ENCODE measurements around the gene ZDHHC9.
"Not testable (repeated sequence)": the region's sequence is repeated elsewhere in the genome, so short reads cannot be mapped to it uniquely, and the experiment has no call there.

Gene ZDHHC9

GRCh38 chrX:129843459-129844306 is at the start of gene ZDHHC9:
Gene ZDHHC9, minus strand, starts transcription at chrX:129843886. Its CDS starts 1,941 bp downstream, at chrX:129841945.
- DNase-seq (ENCODE audit: low read depth in 1 of 2, low spot score in 1 of 2): peak; percentile 67 to 73

GRCh38 chrX:129877401-129877800 is 33.7 kb upstream of the ZDHHC9 start:
- no peak for DNase-seq (ENCODE audit: low read depth in 1 of 2, low spot score in 1 of 2)

- DNase-seq (ENCODE audit: low read depth in 1 of 2, low spot score in 1 of 2): no peak
Measured at GRCh38 chrX:129876771-129877305, 33.2 kb upstream of the ZDHHC9 start.

GRCh38 chrX:129875669-129876068 is 32.0 kb upstream of the ZDHHC9 start:
- DNase-seq (ENCODE audit: low read depth in 1 of 2, low spot score in 1 of 2): no peak

- DNase-seq (ENCODE audit: low read depth in 1 of 2, low spot score in 1 of 2): no peak
Measured at GRCh38 chrX:129872524-129872923, 28.8 kb upstream of the ZDHHC9 start.

- DNase-seq (ENCODE audit: low read depth in 1 of 2, low spot score in 1 of 2): not testable (repeated sequence)
Measured at GRCh38 chrX:129866321-129866720, 22.6 kb upstream of the ZDHHC9 start.

GRCh38 chrX:129859134-129859533 is 15.4 kb upstream of the ZDHHC9 start:
- not testable (repeated sequence) for DNase-seq (ENCODE audit: low read depth in 1 of 2, low spot score in 1 of 2)

- not testable (repeated sequence) for DNase-seq (ENCODE audit: low read depth in 1 of 2, low spot score in 1 of 2)
Measured at GRCh38 chrX:129851825-129852224, 8.1 kb upstream of the ZDHHC9 start.

GRCh38 chrX:129846716-129847115 is 3.0 kb upstream of the ZDHHC9 start:
- DNase-seq (ENCODE audit: low read depth in 1 of 2, low spot score in 1 of 2): no peak

GRCh38 chrX:129845616-129846190 is 2.0 kb upstream of the ZDHHC9 start:
- no peak for DNase-seq (ENCODE audit: low read depth in 1 of 2, low spot score in 1 of 2)

- DNase-seq (ENCODE audit: low read depth in 1 of 2, low spot score in 1 of 2): no peak
Measured at GRCh38 chrX:129843209-129843458, 552 bp downstream of the ZDHHC9 start.

- no peak for DNase-seq (ENCODE audit: low read depth in 1 of 2, low spot score in 1 of 2)
Measured at GRCh38 chrX:129842510-129843208, 1.0 kb downstream of the ZDHHC9 start.

GRCh38 chrX:129840344-129840743 is 3.3 kb downstream of the ZDHHC9 start:
- DNase-seq (ENCODE audit: low read depth in 1 of 2, low spot score in 1 of 2): no peak

GRCh38 chrX:129836827-129837226 is 6.9 kb downstream of the ZDHHC9 start:
- DNase-seq (ENCODE audit: low read depth in 1 of 2, low spot score in 1 of 2): no peak

GRCh38 chrX:129833153-129833990 is 10.3 kb downstream of the ZDHHC9 start:
- DNase-seq (ENCODE audit: low read depth in 1 of 2, low spot score in 1 of 2): no peak

GRCh38 chrX:129831091-129831885 is 12.4 kb downstream of the ZDHHC9 start:
- DNase-seq (ENCODE audit: low read depth in 1 of 2, low spot score in 1 of 2): no peak

GRCh38 chrX:129830494-129830893 is 13.2 kb downstream of the ZDHHC9 start:
- no peak for DNase-seq (ENCODE audit: low read depth in 1 of 2, low spot score in 1 of 2)

GRCh38 chrX:129825746-129826505 is 17.8 kb downstream of the ZDHHC9 start:
- DNase-seq (ENCODE audit: low read depth in 1 of 2, low spot score in 1 of 2): no peak

GRCh38 chrX:129824620-129825019 is 19.1 kb downstream of the ZDHHC9 start:
- DNase-seq (ENCODE audit: low read depth in 1 of 2, low spot score in 1 of 2): no peak

GRCh38 chrX:129823522-129823921 is 20.2 kb downstream of the ZDHHC9 start:
- DNase-seq (ENCODE audit: low read depth in 1 of 2, low spot score in 1 of 2): no peak
